ENCODE measurements around the gene EXOC4.

EXOC4 gene

GRCh38 chr7:133693281-133693680 lies 440.4 kb downstream of the EXOC4 start:
- H3K4me3 ChIP-seq (replicated peaks; ENCODE audit: low read depth, low read length), result no peak overlapping the region
- TF ChIP-seq CTCF (IDR thresholded peaks at IDR 0.05; ENCODE audit: low read length, missing control alignments), result no peak
- DNase-seq (ENCODE audit: low read depth), result no peak

GRCh38 chr7:133696056-133696455 lies 443.2 kb downstream of the EXOC4 start:
- no peak overlapping the region for H3K4me3 ChIP-seq (replicated peaks; ENCODE audit: low read depth, low read length)
- no peak for TF ChIP-seq CTCF (IDR thresholded peaks at IDR 0.05; ENCODE audit: low read length, missing control alignments)
- DNase-seq (ENCODE audit: low read depth), result no peak

DNA sequence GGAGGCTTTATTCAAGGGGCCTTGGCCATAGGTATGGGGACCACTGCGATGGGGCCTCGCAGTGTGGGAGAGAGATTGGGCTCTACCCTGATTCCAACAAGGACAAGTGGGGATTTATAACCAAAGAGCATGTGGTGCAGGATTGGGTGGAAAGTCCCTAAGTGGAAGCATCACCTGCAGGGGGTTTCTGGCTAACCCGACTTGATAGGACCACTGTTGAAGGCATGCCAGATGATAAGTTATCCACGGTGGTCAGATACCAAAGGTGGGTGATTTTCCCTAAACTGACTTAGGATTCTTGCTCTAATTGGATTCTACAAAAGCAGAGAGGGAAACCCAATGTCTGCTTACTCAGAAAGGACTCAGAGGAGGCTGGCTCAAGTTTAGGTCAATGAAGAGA lies 444.7 kb downstream of the EXOC4 start:
- no peak for TF ChIP-seq CTCF (IDR thresholded peaks at IDR 0.05; ENCODE audit: low read length, missing control alignments)
- no peak overlapping the region for H3K4me3 ChIP-seq (replicated peaks; ENCODE audit: low read depth, low read length)
- no peak for DNase-seq (ENCODE audit: low read depth)

DNA sequence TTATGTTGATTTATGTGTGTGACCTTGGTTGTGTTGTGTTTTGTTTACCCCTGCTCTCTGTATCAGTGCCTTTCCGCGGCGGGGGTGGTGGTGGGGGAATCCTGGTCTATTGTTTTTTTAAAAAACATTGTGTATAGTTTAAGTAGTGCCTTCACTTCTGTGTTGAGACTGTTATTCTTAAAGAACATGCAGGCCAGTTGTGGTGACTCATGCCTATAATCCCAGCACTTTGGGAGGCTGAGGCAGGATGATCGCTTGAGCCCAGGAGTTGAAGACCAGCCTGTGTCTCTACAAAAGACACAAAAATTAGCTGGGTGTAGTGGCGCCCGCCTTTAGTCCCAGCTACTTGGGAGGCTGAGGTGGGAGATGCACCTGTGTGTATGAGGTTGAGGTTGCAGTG lies 445.2 kb downstream of the EXOC4 start:
- no peak for TF ChIP-seq CTCF (IDR thresholded peaks at IDR 0.05; ENCODE audit: low read length, missing control alignments)
- no peak for DNase-seq (ENCODE audit: low read depth)
- no peak overlapping the region for H3K4me3 ChIP-seq (replicated peaks; ENCODE audit: low read depth, low read length)

DNA sequence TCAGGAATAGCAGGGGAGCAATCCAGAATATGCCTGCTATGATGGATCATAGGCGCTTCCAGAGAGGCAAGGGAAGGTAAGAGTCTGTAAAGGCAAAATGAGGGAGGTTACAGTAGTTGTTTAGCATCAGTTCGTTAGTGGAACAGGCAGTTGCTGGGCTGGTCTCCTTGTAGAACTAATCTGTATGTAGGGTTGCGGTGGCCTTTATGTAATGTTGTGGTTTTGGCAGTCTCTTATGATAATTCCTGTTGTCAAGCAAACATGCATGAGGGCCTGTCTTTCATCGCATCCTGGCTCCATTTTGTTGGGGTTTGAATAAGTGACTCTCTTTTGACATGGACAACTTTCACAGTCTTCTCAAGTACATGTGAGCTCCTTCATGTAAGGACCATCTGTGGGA lies 446.5 kb downstream of the EXOC4 start:
- DNase-seq (ENCODE audit: low read depth), result no peak
- TF ChIP-seq CTCF (IDR thresholded peaks at IDR 0.05; ENCODE audit: low read length, missing control alignments), result no peak

DNA sequence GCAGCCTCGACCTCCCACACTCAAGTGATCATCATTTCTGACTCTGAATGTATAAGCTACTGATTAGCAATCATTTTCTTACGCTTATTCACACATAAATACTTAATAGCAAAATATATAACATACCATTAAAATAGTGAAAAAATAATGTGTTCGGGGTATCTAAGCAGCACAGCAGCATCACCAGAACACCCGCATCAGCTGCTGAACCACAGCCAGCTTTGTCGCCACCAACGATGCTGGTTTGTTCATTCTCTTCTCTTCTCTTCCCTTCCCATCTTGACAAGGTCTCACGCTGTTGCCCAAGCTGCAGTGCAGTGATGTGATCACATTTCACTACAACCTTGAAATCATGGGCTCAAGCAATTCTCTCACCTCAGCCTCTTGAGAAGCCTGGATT lies 449.2 kb downstream of the EXOC4 start:
- TF ChIP-seq CTCF (IDR thresholded peaks at IDR 0.05; ENCODE audit: low read length, missing control alignments), result no peak
- H3K4me3 ChIP-seq (replicated peaks; ENCODE audit: low read depth, low read length), result no peak overlapping the region
- DNase-seq (ENCODE audit: low read depth), result no peak

More for the DNA sequence above, 446.5 kb downstream of the EXOC4 start:
- no peak overlapping the region for H3K4me3 ChIP-seq (replicated peaks; ENCODE audit: low read depth, low read length)

GRCh38 chr7:133702960-133703359 lies 450.1 kb downstream of the EXOC4 start:
- no peak for DNase-seq (ENCODE audit: low read depth)
- TF ChIP-seq CTCF (IDR thresholded peaks at IDR 0.05; ENCODE audit: low read length, missing control alignments), result no peak
- H3K4me3 ChIP-seq (replicated peaks; ENCODE audit: low read depth, low read length), result no peak overlapping the region
